Peyer's patch (tissue), 4 donors: ENCODE measurements around the gene FRMD1.

Source experiments
- POLR2A ChIP-seq, 2 donors: fragments of 450-650 bp; IDR thresholded peaks; one replicate each; pipeline ENCODE4 v1.5.1; 2017; ENCODE audit warnings: antibody characterized with exemption in 2 of 2, mild to moderate bottlenecking in 2 of 2, moderate library complexity in 2 of 2
- TF ChIP-seq, protein P1 (sequence below), 6 experiments: fragments of 450-650 bp in 4 of 6; fragments of 200-600 bp in 2 of 6; sonication (generic) in 1 of 6; IDR thresholded peaks; one replicate each; pipeline ENCODE4 v1.5.1; 2017 to 2019; ENCODE audit warnings: antibody characterized with exemption in 6 of 6, mild to moderate bottlenecking in 3 of 6, moderate library complexity in 1 of 6

- TF ChIP-seq, protein P1, sequence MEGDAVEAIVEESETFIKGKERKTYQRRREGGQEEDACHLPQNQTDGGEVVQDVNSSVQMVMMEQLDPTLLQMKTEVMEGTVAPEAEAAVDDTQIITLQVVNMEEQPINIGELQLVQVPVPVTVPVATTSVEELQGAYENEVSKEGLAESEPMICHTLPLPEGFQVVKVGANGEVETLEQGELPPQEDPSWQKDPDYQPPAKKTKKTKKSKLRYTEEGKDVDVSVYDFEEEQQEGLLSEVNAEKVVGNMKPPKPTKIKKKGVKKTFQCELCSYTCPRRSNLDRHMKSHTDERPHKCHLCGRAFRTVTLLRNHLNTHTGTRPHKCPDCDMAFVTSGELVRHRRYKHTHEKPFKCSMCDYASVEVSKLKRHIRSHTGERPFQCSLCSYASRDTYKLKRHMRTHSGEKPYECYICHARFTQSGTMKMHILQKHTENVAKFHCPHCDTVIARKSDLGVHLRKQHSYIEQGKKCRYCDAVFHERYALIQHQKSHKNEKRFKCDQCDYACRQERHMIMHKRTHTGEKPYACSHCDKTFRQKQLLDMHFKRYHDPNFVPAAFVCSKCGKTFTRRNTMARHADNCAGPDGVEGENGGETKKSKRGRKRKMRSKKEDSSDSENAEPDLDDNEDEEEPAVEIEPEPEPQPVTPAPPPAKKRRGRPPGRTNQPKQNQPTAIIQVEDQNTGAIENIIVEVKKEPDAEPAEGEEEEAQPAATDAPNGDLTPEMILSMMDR (IDR thresholded peaks at IDR 0.05) = no peak
- TF ChIP-seq POLR2A (IDR thresholded peaks at IDR 0.05) = no peak
These were observed 38.0 kb downstream of the FRMD1 start for GRCh38 chr6:168040856-168041496.
